HepG2 (cell line): Measurements from ENCODE around the gene SNN. TPM values are rescaled to one million over a fixed set of nuclear protein-coding genes. Genes with fewer than 3 reads are reported as not detected.

Experiments used
- ZFAT ChIP-seq: sonication (generic); formaldehyde crosslinking; conservative IDR thresholded peaks from 2 replicates; pipeline ENCODE4 v1.8.1; 2023; ENCODE audit warnings: missing genetic modification reagents, inconsistent platforms
- polyA plus RNA-seq, 8 experiments: library from polyadenylated mRNA; depleted of rRNA in 3 of 8; stranded (reverse) in 7 of 8; unstranded in 1 of 8; fragments of >200 nt; fragmentation: Illumina TruSeq in 4 of 8; extraction: Trizol in 4 of 8; gene quantifications; 2 replicates each; pipeline versions ENCODE4 v1.2.1 to v1.2.3, GENCODE V29; 2011 to 2016; ENCODE audit warnings: low read depth in 4 of 8, missing spikeins in 1 of 8, mixed read lengths in 1 of 8; ENCODE audit not compliant: insufficient read depth in 1 of 8
- total RNA-seq, 5 experiments: library from RNA; depleted of rRNA; stranded (reverse); fragments of >200 nt; fragmentation: Illumina TruSeq; extraction: Trizol; gene quantifications; 2 replicates each; pipeline ENCODE4 v1.2.3, GENCODE V29; 2016; ENCODE audit warnings: low read depth in 1 of 5
- TF ChIP-seq, protein P1 (sequence below): IDR thresholded peaks from 2 replicates; pipeline ENCODE4 v1.6.1; 2012; ENCODE audit warnings: low read length, improper control_type of control experiment
- TF ChIP-seq, protein P2 (sequence below), 2 experiments: sonication (generic) in 1 of 2; formaldehyde crosslinking in 1 of 2; IDR thresholded peaks; 2 replicates each; pipeline versions ENCODE4 v1.4.0 to v1.6.1; 2016 to 2020; ENCODE audit warnings: borderline replicate concordance in 1 of 2, low read depth in 1 of 2, mild to moderate bottlenecking in 1 of 2, missing genetic modification reagents in 1 of 2

The SNN gene
- total and polyA plus RNA-seq, 2 of the 13 experiments (the other 11 are each of a cell fraction or from before 2014, with no cell fraction given) = 5.2 to 8.4 TPM

DNA sequence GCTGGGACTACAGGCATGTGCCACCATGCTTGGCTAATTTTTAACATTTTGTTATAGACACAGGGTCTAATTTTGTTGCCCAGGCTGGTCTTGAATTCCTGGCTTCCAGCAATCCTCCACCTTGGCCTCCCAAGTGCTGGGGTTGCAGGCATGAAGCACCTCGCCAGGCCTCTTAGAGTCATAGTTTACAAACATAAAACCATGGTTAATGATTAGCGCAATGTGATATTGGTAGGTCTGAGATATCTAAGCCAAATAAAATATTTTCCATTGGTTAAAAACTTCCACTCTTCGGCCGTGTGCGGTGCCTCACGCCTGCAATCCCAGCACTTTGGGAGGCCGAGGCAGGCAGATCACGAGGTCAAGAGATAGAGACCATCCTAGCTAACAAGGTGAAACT lies 57.8 kb downstream of the SNN start (continued):
- TF ChIP-seq, protein P1, sequence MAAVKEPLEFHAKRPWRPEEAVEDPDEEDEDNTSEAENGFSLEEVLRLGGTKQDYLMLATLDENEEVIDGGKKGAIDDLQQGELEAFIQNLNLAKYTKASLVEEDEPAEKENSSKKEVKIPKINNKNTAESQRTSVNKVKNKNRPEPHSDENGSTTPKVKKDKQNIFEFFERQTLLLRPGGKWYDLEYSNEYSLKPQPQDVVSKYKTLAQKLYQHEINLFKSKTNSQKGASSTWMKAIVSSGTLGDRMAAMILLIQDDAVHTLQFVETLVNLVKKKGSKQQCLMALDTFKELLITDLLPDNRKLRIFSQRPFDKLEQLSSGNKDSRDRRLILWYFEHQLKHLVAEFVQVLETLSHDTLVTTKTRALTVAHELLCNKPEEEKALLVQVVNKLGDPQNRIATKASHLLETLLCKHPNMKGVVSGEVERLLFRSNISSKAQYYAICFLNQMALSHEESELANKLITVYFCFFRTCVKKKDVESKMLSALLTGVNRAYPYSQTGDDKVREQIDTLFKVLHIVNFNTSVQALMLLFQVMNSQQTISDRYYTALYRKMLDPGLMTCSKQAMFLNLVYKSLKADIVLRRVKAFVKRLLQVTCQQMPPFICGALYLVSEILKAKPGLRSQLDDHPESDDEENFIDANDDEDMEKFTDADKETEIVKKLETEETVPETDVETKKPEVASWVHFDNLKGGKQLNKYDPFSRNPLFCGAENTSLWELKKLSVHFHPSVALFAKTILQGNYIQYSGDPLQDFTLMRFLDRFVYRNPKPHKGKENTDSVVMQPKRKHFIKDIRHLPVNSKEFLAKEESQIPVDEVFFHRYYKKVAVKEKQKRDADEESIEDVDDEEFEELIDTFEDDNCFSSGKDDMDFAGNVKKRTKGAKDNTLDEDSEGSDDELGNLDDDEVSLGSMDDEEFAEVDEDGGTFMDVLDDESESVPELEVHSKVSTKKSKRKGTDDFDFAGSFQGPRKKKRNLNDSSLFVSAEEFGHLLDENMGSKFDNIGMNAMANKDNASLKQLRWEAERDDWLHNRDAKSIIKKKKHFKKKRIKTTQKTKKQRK = no peak
- 0 out of 2 replicates have a peak, but pooled peaks have one; percentile 43 for TF ChIP-seq ZFAT (CRISPR knock-in tag)
- TF ChIP-seq, protein P2, sequence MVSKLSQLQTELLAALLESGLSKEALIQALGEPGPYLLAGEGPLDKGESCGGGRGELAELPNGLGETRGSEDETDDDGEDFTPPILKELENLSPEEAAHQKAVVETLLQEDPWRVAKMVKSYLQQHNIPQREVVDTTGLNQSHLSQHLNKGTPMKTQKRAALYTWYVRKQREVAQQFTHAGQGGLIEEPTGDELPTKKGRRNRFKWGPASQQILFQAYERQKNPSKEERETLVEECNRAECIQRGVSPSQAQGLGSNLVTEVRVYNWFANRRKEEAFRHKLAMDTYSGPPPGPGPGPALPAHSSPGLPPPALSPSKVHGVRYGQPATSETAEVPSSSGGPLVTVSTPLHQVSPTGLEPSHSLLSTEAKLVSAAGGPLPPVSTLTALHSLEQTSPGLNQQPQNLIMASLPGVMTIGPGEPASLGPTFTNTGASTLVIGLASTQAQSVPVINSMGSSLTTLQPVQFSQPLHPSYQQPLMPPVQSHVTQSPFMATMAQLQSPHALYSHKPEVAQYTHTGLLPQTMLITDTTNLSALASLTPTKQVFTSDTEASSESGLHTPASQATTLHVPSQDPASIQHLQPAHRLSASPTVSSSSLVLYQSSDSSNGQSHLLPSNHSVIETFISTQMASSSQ (IDR thresholded peaks at IDR 0.05; ENCODE audit: low read depth) = peak; percentile 44; the same call in 1 of the 2 replicates
- TF ChIP-seq, protein P2 (CRISPR knock-in tag; IDR thresholded peaks at IDR 0.05; ENCODE audit: borderline replicate concordance) = no peak
